NCI-H526 treated with DMSO at 0.1 percent for 48 hours (cell line): ENCODE measurements around the gene TRAPPC13.

ENCODE experiments used
- DNase-seq: peaks from one replicate; lab custom pipeline; 2025; lab: John Stamatoyannopoulos, UW

The TRAPPC13 gene

GRCh38 chr5:65682148-65682547, 57.3 kb downstream of the TRAPPC13 start:
- DNase-seq, result no peak

GRCh38 chr5:65693121-65693520, 68.3 kb downstream of the TRAPPC13 start:
- no peak for DNase-seq

DNA sequence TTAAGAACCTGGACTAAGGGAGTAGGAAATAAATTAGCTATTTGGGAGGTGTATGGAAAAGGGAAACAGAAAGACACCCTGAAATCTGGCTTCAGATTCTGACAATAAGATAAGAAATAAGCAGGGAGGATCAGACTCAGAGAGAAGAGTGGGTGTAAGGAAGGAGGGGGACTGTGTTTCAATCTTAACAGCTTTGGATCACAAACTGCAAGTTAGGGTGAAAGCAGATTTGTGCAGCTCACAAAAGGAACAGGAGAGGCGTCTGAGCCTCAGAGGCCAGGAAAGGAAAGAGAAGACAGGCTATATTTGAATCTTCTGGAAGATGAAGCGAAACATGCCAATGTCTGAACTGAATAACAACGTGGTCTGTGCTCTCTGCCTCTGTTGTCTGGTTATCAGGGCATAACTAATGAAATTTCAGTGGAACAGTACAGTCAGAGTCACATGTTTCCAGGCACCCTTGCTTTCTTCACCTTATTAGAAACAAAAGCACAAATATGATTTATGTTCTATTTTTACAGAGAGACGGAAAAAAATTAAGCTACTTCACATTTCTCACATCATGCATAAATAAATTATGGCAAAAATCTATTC, 70.4 kb downstream of the TRAPPC13 start:
- no peak for DNase-seq

DNA sequence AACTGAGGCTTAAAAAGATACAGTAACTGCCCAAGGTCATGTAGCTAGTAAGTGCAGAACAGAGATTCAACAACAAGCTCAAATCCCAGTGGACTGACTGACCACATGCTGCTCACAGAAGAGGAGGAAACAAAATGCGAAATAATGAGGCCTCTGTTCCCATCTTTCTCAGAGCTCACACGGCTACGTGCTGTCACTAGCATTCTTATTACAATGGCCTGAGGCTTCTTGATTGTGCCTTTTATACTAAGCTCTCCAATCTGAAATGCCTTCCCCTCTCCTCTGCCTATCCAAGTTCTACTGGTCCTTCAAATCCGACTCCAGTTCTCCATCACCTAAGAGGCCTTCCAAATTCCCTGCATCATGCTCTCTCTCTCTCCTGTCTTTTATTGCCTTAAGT, 71.1 kb downstream of the TRAPPC13 start:
- no peak for DNase-seq

DNA sequence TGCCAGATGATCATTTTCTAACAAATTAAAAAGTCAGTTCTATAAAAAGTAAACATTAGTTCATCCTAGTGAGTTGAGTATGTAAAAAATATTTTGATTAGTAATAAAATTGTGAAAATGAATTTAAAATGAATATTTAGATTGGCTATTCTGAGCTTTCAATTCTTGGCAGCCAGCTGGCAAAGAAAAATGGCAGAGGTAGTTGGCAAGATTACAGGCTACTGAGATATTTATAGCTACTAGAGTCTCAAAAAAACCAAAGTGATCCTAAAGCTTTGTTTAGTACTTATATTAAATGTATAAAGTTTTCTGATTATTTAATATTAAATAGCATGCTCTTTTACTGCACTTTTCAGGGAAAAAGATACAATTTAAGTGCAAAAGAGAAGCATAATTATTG, 72.1 kb downstream of the TRAPPC13 start:
- no peak for DNase-seq

- DNase-seq, result no peak
Observed at GRCh38 chr5:65699338-65699737, 74.5 kb downstream of the TRAPPC13 start.

- DNase-seq, result no peak
Observed at GRCh38 chr5:65702036-65702435, 77.2 kb downstream of the TRAPPC13 start.

DNA sequence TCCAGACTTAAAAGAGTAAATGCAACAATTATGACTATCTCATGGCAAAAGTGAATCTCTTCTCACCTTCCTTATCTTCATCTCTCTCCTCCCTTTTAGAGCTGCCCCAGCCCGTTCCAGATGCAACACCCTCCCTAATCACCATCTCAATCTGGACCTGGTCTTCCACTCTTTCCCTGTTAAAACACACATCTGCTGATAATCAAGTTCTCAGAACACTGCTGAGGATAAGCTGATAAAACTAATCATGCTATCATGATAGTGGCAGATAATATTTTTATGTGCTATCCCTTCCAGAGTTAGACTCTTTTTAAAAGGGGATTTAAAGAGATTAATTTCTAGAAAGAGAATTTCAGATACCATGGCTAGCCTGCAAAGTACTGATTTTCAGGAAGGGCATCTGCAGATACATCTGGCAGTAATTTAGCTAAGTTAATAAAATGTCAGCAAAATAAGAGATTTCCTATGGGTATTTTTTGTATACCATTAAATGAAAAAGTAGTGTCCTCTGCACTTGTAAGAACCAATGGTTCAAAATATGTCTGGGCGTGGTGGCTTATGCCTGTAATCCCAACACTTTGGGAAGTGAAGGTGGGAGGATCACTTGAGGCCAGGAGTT, 79.9 kb downstream of the TRAPPC13 start:
- DNase-seq, result no peak

DNA sequence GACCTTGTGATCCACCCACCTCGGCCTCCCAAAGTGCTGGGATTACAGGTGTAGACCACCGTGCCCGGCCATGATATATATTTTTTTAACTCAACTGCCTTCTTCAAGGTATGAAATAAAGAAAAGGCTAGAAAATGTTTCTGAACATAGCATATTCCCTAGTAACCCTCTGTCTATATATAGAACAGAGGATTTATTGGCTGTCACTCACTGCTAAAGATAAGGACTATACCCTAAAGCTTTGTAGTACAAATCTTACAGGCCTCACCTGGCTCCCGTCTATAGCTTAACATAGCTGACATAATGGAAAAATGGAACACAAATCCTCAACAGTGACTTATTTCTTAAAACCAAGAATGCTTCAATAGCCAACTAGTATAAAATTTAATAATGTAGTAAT, 82.8 kb downstream of the TRAPPC13 start:
- no peak for DNase-seq

DNA sequence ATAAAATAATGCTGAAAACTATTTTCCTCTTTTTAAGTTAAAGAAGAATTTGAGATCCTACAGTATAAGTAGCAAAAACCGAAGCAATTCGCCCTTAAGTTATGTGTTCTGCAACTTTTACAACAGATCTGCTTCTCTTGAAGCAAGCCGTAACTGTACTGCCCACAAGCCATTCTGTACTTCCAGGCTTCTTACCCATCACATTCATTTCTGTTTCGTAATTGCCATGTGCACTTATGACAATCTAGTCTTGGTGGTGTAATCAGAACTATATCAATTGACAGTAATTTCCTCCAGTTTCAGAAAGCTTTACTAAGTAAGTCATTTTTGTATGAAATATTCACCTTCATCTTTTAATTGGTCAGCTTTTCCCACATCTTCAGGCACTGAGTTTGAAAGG, 83.3 kb downstream of the TRAPPC13 start:
- DNase-seq, result no peak
